Activated naive CD4-positive, alpha-beta T cell treated with anti-CD3 and anti-CD28 coated beads, Interleukin-2, amount 50 U/mL, for 72 hours (primary cell): ENCODE data around the gene C5orf15. TPM values are rescaled to one million over a fixed set of nuclear protein-coding genes. Genes with fewer than 3 reads are reported as not detected.

Experiments used
- ATAC-seq, 2 donors: fragments of 150-1000 bp; cut with Tn5 transposase; 2 replicates each; pipeline ENCODE4 v1.10.0; 2021; ENCODE audit warnings: mild to moderate bottlenecking in 2 of 2, moderate library complexity in 2 of 2
- DNase-seq, 2 donors: peaks; one replicate each; pipeline ENCODE4 v3.0.0; 2021 to 2022; ENCODE audit warnings: low spot score in 2 of 2
- H3K27ac Mint-ChIP-seq, 2 donors: one replicate each; pipeline ENCODE4 v1.8.0; 2022; ENCODE audit warnings: mild to moderate bottlenecking in 2 of 2, mixed read lengths in 2 of 2
- H3K36me3 Mint-ChIP-seq, 2 donors: one replicate each; pipeline ENCODE4 v1.8.0; 2022; ENCODE audit warnings: mixed read lengths in 2 of 2
- H3K9me3 Mint-ChIP-seq, 2 donors: one replicate each; pipeline ENCODE4 v1.8.0; 2022; ENCODE audit warnings: mixed read lengths in 2 of 2
- total RNA-seq, 2 donors: library from RNA; stranded (reverse); gene quantifications; one replicate each; pipeline ENCODE4 v1.2.3, GENCODE V29; 2022

Gene C5orf15
- total RNA-seq, 2 donors from 2014 or later = 20.6 to 28.1 TPM

DNA sequence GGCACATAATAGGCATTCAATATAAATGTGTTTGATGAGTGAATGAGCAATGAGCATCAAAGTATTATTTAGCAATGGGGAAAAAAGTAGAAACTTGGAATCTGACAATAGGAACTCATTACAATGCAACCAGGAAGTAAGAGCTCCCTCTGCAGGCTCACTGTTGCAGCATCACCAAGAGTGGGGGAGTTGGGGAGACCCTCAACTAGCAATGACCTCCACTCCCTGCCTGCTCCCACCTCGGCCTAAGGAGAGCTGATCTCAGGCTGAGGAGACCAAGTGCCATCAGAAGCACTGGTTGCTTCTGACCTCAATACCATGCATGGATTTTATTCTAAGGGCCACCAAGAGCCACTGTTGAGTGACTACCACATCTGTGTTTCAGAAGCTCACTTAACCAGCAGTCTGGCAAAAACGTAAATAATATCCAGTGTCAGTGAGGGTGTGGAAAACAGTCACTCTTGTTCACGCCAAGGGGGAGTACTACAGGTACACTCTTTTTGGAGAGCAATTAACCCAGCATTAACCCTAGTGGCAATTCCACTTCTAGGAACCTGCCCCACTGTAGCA, 28.3 kb upstream of the C5orf15 start:
- DNase-seq = no peak
- no peak overlapping the region for H3K27ac Mint-ChIP-seq
- H3K9me3 Mint-ChIP-seq = no peaks in the 10 kb centered on the region
- H3K36me3 Mint-ChIP-seq = peaks cover 4 to 8% of the 10 kb centered on the region in 2 donors
- peak in 1 of 2 donors; percentile 37 for ATAC-seq

DNA sequence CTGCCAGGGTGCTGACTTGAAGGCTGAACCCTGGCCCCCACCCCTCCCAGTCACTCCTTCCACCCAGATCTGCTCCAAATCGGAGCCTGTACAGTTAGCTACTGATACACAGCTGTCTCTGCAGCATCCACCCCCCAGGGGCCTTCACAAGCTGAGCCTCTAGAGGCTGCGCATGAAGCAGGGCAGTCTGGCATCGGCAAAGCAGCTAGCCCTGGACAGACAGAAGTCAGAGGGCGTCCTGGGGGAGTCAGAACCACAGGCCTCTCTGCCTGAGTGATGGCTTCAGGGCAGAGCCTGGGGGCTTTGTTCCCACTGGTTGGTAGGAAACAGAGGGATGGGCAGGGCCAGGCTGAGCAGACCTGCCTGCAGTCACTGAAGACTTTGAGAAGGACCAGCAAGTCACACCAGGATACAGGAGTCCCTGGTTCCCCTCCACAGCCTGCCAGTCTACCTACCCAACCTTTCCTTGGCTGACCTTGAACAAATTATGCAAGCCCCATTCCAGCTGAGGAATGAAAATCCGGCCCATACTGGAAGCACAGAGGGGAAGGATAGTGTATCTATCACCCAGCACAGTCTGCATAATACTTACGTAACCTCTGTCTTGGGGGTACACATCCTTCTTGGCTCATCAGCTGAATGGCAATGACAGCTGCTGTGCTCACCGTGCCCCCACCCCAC, 27.6 kb upstream of the C5orf15 start:
- Mint-ChIP-seq H3K9me3 (no peaks in the 10 kb centered on the region), H3K36me3 (peaks cover 2 to 6% of the 10 kb centered on the region in 2 donors), H3K27ac (no peak overlapping the region)
- ATAC-seq (no peak), DNase-seq (no peak)

DNA sequence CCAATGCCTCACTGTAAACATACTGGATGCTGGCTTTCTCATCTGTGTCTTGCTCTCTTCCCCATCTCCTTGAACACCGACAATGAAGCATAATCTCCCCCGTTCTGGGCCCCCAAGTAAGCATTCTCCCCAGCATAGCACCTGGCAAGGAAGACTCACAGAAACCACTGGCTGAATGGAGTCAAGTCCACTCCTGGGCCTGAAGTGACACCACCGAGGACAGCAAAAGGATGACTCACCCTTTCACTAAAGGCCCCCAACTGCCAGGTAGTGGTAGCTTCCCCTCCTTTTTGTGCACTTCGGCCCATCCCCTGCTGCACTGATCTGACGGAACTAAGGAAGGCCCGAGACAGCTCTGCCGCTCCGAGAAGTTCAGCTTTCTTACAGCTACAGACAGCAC, 26.9 kb upstream of the C5orf15 start:
- Mint-ChIP-seq H3K9me3 (no peaks in the 10 kb centered on the region), H3K27ac (peak overlapping the region; percentile 35 to 77), H3K36me3 (peaks cover 0 to 9% of the 10 kb centered on the region in 2 donors)
- ATAC-seq = no peak
- DNase-seq = no peak

DNA sequence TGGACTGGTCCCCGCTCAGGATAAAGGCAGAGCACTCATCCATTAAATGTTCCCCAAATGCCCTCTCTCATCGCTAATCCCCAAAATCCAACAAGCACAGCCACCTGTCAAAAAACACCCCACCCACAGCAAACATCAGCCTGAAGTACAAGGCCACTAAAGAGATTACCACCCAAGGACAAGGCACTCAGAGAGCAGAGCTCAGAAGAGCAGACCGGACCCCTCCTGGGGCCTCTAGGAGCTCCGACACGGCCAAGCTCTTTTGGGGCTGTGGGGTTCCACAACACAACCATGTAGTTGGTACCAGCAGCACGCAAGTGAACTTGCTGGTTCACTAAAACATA, 26.5 kb upstream of the C5orf15 start:
- Mint-ChIP-seq H3K36me3 (peaks cover 0 to 13% of the 10 kb centered on the region in 2 donors), H3K9me3 (no peaks in the 10 kb centered on the region), H3K27ac (peak overlapping the region; percentile 35 to 46)
- no peak for DNase-seq
- no peak for ATAC-seq

DNA sequence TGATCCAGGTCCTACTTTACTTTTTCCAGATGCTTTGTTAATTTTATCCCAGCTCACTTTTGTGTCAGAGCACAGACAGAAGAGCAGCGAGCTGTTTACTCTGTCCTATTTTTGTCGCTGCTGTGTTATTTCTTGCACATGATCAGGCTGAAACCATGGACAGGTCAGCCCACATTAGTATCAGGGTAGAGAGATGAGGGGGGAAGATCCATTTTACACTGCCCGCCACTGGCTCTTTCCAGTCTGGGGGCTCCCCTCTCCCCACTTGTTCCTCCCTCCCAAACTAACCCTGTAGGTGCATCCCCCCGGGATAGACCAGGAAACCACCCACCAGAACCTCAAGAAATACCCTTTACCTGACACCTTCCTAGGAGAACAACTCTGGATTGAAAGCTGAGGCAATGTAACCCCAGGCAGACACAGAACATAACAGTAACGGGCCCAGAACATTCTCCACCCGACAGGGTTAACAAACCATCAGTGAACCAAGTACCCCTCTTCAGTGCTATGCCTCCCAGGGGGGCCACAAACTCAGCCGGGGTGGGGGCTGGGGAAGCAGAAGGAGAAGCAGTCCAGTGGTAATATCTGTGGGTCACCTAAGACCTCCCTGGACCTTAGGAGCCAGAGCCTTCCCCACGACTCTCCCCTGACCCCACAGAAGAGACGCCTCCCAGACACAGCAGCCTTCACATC, 26.0 kb upstream of the C5orf15 start:
- no peak for DNase-seq
- peak overlapping the region; percentile 35 to 56 for H3K27ac Mint-ChIP-seq
- ATAC-seq = no peak
- H3K9me3 Mint-ChIP-seq = no peaks in the 10 kb centered on the region
- H3K36me3 Mint-ChIP-seq = peaks cover 0 to 14% of the 10 kb centered on the region in 2 donors

DNA sequence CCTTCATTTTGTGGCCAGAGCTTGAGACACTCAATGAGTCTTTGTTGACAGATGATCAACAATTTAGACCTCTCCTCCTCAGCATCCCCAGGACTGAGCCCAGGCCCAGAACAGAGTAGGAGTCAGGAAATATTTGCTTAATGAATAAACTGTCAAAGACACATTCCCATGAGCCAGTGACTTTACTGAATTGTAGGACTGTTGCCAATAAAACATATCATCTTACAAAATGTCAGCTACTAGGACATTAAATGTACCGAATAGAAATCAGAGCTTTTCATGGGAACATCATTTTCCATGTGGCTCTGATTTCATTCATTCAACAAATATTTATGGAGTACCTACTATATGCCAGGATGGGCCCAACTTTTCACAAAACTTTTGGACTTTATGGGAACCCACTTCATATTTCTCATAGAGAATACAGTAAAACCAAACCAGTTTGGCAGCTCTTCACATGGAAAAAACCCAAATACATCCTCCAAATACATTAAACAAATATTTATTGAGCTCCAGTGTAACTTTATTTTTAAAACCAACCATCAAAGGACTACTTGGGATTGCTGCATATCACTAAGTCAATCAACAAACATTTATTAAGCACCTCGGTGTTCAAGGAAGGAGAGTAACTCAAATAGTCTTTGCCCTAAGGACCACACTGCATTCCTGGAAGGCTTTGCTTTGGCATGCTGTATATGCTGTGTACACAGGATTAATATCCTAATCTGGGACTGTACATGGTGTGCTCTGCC, 24.9 kb upstream of the C5orf15 start:
- H3K36me3 Mint-ChIP-seq = peaks cover 6 to 21% of the 10 kb centered on the region in 2 donors
- no peak for DNase-seq
- H3K27ac Mint-ChIP-seq = peak overlapping the region in 1 of 2 donors; percentile 4
- ATAC-seq = no peak
- H3K9me3 Mint-ChIP-seq = no peaks in the 10 kb centered on the region

DNA sequence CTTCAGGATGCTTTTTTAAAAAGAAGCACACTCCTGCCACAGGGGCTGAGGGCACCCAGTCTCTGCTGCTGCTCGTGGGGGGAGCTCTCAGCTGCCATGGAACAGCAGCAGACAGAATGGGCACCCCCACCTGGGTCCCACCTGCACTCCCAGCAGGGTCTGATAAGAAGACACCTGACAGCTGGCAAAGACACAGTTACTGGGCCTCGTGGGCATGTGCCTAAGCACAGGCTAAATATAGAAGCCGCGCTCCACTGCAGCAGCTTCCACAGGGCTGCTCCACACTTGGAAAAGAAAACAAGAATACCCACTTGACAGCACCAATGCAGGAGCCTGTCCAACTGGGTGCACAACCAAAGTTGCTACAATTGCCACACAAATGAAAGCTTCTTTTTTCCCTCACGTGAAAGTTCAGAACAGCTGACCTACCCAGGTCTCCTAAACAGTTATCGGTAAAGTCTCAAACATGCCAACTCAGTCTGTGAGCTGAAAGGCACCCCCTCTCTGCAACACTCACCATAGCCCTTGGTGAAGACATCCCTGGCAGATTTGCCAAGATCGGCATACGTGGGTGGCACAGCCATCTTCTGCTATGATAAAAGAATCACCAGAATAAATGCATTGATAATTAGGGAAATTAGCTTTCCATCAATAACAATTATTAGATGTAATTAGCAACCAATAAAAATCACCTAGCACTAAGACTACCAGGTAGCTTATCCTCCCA, 24.2 kb upstream of the C5orf15 start:
- Mint-ChIP-seq H3K27ac (peak overlapping the region in 1 of 2 donors; percentile 4), H3K36me3 (peaks cover 10 to 25% of the 10 kb centered on the region in 2 donors), H3K9me3 (no peaks in the 10 kb centered on the region)
- no peak for DNase-seq
- ATAC-seq = no peak

DNA sequence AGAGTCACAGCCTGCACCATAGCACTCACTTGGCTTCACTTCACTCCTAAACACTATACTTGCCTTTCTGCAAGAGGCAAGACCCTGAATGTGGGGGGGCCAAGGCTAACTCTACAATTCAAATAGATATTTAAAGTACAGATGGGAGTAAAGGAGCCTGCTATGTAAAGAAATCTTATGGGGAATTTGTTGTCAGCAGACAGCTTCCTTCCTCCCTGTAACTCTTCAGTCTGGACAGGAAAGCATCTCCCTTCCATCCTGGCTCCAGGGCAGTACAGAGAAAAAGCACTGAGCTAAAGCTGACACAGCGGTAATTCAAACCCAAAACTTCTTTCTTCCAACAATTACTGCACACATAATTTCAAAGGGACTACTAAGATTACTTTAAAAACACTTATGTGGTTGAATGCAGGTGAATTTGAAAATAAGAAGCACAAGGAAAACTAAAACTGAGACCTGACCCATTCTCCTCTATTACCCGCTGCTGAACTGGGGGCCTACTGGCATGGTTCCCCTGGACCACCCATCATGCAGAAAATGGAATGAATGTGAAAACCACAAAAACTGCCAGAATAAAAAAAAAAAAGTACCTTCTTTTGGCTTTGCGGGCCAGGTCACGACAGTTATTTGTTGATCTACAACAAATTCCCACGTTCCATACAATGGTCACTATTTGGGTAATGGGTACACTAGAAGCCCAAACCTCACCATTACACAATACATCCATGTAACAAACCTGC, 22.9 kb upstream of the C5orf15 start:
- no peak for DNase-seq
- no peak for ATAC-seq
- Mint-ChIP-seq H3K36me3 (peaks cover 11 to 30% of the 10 kb centered on the region in 2 donors), H3K9me3 (no peaks in the 10 kb centered on the region), H3K27ac (peak overlapping the region in 1 of 2 donors; percentile 14)

DNA sequence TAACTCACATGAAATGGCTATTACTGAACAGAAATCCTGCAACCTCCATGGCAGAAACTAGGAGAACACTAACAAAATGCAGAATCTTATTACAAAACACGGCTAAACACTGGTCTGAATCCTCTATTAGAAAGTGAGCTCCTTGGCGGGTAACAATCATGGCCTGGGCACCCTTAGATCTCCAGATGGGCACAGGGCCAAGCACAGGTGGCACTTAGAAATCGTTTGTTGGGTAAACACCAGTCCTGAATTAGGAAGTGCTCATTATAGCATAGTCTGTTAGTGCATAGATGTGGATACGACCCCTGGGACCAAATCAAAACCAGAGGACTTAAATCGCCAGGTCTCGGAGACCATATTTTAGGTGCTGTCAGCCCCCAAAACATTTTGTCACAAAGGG, 22.0 kb upstream of the C5orf15 start:
- H3K36me3 Mint-ChIP-seq = peaks cover 11 to 39% of the 10 kb centered on the region in 2 donors
- DNase-seq (no peak), ATAC-seq (no peak)
- no peaks in the 10 kb centered on the region for H3K9me3 Mint-ChIP-seq
- H3K27ac Mint-ChIP-seq = no peak overlapping the region

DNA sequence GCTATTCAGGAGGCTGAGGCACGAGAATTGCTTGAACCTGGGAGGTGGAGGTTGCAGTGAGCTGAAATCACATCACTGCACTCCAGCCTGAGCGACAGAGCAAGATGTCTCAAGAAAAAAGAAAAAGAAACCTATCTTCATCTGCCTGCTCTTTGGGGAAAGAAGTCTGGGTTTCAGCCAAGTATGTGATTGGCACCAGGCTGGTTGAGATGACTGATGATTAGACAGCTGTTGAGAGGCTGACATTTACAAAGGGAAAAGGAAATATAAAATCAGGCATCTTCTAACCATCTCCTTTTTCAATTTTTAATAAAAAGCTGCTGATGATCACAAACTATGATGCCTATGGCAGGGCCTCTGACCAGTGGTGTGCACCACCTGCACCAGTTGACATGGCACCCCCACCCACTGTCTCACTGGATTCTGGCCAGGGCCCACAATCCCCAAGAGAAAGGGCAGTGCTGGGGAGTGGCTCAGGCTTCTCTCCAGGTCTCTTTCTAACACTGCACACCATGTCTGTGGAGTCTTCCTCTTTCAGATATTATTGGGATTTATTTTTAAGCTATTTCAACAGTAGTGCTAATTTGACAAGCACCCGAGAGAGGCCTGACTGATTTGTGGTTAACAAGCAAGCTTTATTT, 17.2 kb upstream of the C5orf15 start:
- peaks cover 11 to 39% of the 10 kb centered on the region in 2 donors for H3K36me3 Mint-ChIP-seq
- DNase-seq = no peak
- peak overlapping the region in 1 of 2 donors; percentile 74 for H3K27ac Mint-ChIP-seq
- ATAC-seq = no peak
- H3K9me3 Mint-ChIP-seq = no peaks in the 10 kb centered on the region

DNA sequence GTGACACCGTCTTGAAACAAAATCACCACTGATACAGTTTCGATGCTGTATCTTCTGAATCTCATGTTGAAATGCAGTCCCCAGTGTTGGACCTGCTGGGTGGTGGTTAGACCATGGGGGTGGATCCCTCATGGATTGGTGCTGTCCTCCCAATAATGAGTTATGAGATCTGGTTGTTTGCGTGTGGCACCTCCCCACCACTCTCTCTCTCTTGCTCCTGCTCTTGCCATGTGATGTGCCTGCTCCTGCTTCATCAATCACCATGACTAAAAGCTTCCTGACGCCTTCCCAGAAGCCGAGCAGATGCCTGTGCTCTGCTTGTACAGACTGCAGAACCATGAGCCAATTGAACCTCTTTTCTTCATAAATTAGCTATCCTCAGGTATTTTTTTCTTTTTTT, 15.2 kb upstream of the C5orf15 start:
- no peaks in the 10 kb centered on the region for H3K9me3 Mint-ChIP-seq
- ATAC-seq (no peak), DNase-seq (no peak)
- peak overlapping the region in 1 of 2 donors; percentile 78 for H3K27ac Mint-ChIP-seq
- H3K36me3 Mint-ChIP-seq = peaks cover 5 to 25% of the 10 kb centered on the region in 2 donors

DNA sequence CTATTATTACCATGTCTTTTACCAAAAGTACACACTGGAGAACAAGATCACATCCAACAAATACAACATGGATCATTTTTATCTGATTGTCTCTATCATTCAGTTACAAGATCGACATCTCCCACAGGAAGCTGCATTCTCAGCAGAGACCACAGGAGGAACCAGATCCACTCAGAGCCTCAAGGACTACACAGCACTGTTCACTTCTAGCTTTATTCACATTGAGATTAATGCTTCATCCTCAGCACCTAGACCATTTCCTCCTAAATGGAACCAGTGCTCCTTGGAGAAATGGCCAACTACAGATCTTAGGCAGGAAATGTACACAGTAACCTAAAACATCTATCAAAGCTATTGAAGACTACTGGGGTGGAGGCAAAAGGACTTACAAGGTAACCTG, 13.3 kb upstream of the C5orf15 start:
- DNase-seq (no peak), ATAC-seq (no peak)
- Mint-ChIP-seq H3K27ac (peak overlapping the region in 1 of 2 donors; percentile 62), H3K36me3 (peaks cover 0 to 24% of the 10 kb centered on the region in 2 donors), H3K9me3 (no peaks in the 10 kb centered on the region)

DNA sequence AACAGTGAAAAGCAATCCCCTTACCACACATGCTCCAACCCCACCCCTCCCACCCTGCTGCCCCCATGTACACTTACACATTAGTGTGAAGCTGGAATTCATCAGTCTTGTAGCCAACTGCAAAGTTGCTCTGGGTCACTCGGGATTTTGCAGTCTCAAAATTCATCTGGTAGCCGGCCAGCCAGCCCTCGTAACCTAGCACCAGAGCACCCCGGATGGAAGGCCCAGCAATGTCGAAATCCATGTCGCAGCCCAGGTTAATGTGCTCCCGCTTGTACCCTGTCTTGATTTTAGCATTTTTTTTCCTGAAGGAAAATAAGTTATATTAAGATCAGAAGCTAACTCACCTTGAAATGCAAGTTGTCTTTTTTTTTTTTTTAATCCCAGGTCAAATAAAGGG, 12.2 kb upstream of the C5orf15 start:
- peaks cover 5 to 21% of the 10 kb centered on the region in 2 donors for H3K36me3 Mint-ChIP-seq
- no peaks in the 10 kb centered on the region for H3K9me3 Mint-ChIP-seq
- no peak for ATAC-seq

DNA sequence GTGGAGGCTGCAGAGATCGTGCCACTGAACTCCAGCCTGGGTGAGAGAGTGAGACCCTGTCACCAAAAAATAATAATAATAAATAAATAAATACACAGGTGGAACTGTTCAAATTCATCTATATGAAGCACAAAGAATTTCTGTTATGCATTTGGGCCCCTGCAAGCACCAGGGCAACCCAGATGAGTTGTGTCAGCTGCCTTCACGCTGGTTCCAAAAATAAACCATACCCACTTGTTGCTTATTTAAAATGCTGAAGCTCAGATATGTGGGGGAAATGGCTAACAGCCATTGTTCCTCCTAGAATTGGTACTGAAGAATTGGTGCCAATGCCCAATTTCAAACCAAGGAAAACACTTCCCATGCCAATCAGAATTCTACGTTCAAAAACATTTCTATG, 10.5 kb upstream of the C5orf15 start:
- H3K36me3 Mint-ChIP-seq = peaks cover 8 to 27% of the 10 kb centered on the region in 2 donors
- ATAC-seq = no peak
- H3K9me3 Mint-ChIP-seq = no peaks in the 10 kb centered on the region
- no peak for DNase-seq
- H3K27ac Mint-ChIP-seq = peak overlapping the region in 1 of 2 donors; percentile 96

More for the DNA sequence above, 12.2 kb upstream of the C5orf15 start:
- DNase-seq = no peak
- H3K27ac Mint-ChIP-seq = no peak overlapping the region

DNA sequence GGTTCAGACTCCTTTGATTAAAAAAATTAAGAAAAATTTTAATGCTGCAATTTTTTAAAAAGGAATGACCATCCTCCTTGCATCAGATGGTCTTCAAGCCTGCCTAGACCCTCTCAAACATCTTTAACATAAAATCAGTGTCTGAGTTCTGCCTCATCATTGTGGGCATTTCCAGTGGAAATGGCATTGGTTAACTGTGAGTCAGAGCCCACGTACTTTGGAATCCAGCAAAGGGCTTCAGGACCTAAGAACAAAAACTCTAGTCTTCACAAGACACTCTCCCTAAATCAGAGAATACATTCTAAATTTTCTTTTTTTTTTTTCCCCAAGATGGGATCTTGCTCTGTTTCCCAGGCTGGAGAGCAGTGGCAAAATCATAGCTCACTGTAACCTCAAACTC, 9.4 kb upstream of the C5orf15 start:
- H3K36me3 Mint-ChIP-seq = peaks cover 8 to 25% of the 10 kb centered on the region in 2 donors
- H3K27ac Mint-ChIP-seq = peak overlapping the region; percentile 83 to 96
- DNase-seq (no peak), ATAC-seq (peak; percentile 8 to 66)
- H3K9me3 Mint-ChIP-seq = no peaks in the 10 kb centered on the region
